Upper lobe of right lung (tissue), 1 donor: Measurements from ENCODE around the gene ULK2. TPM values are rescaled to one million over a fixed set of nuclear protein-coding genes. Genes with fewer than 3 reads are reported as not detected.

ENCODE experiments used
- ATAC-seq: fragments of 200-7000 bp; cut with Tn5 transposase; one replicate; pipeline ENCODE4 v1.9.1; 2020; ENCODE audit warnings: mild to moderate bottlenecking, moderate library complexity
- DNase-seq: peaks from one replicate; pipeline ENCODE4 v3.0.0-alpha.2; 2020
- H3K27ac ChIP-seq: fragments of 200-600 bp; one replicate; pipeline ENCODE4 v1.8.0; 2022
- H3K27me3 ChIP-seq: fragments of 200-600 bp; one replicate; pipeline ENCODE4 v1.8.0; 2022; ENCODE audit warnings: mild to moderate bottlenecking
- H3K36me3 ChIP-seq: fragments of 200-600 bp; one replicate; pipeline ENCODE4 v1.8.0; 2022
- H3K4me1 ChIP-seq: fragments of 200-600 bp; one replicate; pipeline ENCODE4 v1.8.0; 2022
- H3K4me3 ChIP-seq: fragments of 200-600 bp; one replicate; pipeline ENCODE4 v1.8.0; 2022; ENCODE audit warnings: mild to moderate bottlenecking
- H3K9me3 ChIP-seq: fragments of 200-600 bp; one replicate; pipeline ENCODE4 v1.8.0; 2022
- CTCF ChIP-seq: fragments of 200-600 bp; IDR thresholded peaks from one replicate; pipeline ENCODE4 v1.8.0; 2022; ENCODE audit warnings: antibody characterized with exemption
- intact Hi-C: fragments of 100-400 bp; cut with DNase I; formaldehyde crosslinking; loops from one replicate; pipeline ENCODE4 v1.11.0; 2022
- total RNA-seq: library from RNA; stranded (reverse); fragmentation: NEBNext Ultra II Directional; extraction: Animal tissue kit (Norgen Biotek cat#: 25700); gene quantifications from one replicate; pipeline ENCODE4 v1.2.1, GENCODE V29; 2021
- donor health status: DM: no; HTN: yes; CAD: no; lungs with severe emphysema.

The ULK2 gene
- total RNA-seq, 1 donor from 2014 or later: 30.8 TPM

DNA sequence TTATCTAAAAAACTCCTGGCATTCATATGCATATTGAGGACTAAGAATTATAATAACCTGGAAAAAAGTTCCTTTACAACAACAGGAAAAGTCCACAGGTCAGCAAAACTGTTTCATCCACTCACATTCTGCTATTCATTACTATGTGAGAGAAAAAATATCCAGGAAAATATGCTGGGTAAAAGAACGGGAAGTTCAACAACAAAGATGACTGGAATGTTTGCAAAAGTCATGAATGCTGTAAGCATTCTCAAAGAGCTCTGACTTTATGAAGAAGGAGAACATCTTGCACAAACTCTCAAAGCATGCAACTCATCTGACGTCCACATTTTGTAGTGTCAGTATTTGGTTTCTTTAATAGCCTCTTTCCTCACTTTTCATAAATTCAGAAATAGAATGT, 62.7 kb downstream of the ULK2 start:
- Histone ChIP-seq H3K27me3 (no peaks in the 10 kb centered on the region), H3K4me3 (no peak overlapping the region), H3K36me3 (peaks cover 46% of the 10 kb centered on the region), H3K4me1 (no peaks in the 10 kb centered on the region), H3K27ac (no peak overlapping the region), H3K9me3 (no peaks in the 10 kb centered on the region)
- DNase-seq (no peak), ATAC-seq (peak; percentile 45)
- intact Hi-C loops: no loop called here
- no peak for TF ChIP-seq CTCF

DNA sequence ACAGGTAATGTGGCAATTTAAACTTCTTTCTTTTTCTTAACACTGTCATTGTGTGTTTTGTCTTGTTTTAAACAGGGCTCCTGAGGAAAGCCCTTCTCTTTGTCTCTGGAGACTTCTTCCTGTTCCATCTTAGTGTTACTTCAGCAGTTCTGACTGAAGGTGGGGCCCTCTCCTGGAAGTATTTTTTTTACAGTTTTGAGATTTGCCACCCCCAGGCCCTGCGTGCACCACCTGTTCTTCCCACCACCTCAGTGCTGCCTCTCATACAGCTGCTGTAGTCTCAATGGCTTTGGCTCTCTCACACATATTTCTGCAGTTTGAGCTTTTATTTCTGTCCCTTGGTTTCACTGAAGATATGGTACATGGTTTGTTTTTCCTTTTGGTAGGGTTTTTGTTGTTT, 67.2 kb downstream of the ULK2 start:
- peaks cover 63% of the 10 kb centered on the region for H3K36me3 ChIP-seq
- H3K4me3 ChIP-seq: no peak overlapping the region
- H3K27me3 ChIP-seq: no peaks in the 10 kb centered on the region
- no peak for ATAC-seq
- H3K27ac ChIP-seq: no peak overlapping the region
- H3K9me3 ChIP-seq: no peaks in the 10 kb centered on the region
- no peaks in the 10 kb centered on the region for H3K4me1 ChIP-seq
- no peak for DNase-seq
- TF ChIP-seq CTCF: no peak
- intact Hi-C loops: no loop called here

DNA sequence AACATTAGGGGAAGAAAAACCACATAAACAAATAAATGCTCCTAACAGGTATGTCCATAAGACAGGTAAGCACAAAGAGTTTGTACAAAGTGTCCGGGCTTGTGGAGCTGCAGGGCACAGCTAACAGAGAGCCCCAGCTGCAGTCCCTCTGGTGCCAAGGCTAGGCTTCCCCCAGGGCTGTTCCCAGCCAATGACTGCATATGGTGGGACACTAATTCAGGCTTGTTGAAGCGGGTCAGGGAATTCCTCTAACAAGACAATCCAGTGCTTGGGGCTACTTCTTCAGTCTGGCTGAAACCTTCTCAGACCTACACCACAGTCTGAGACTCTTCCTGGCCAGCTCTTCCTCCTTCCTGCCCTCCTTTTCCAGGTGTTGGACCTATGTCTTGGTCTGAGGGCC, 67.9 kb downstream of the ULK2 start:
- Histone ChIP-seq H3K27me3 (no peaks in the 10 kb centered on the region), H3K4me1 (no peaks in the 10 kb centered on the region), H3K36me3 (peaks cover 71% of the 10 kb centered on the region), H3K4me3 (no peak overlapping the region), H3K27ac (no peak overlapping the region), H3K9me3 (no peaks in the 10 kb centered on the region)
- intact Hi-C loops: no loop called here
- DNase-seq: no peak
- TF ChIP-seq CTCF: no peak
- no peak for ATAC-seq

GRCh38 chr17:19796457-19796856, 71.3 kb downstream of the ULK2 start:
- DNase-seq (no peak), ATAC-seq (no peak)
- no peak for TF ChIP-seq CTCF
- H3K27me3 ChIP-seq: no peaks in the 10 kb centered on the region
- H3K27ac ChIP-seq: no peak overlapping the region
- H3K36me3 ChIP-seq: peaks cover 91% of the 10 kb centered on the region
- no peak overlapping the region for H3K4me3 ChIP-seq
- H3K9me3 ChIP-seq: no peaks in the 10 kb centered on the region
- H3K4me1 ChIP-seq: no peaks in the 10 kb centered on the region
- intact Hi-C loops: no loop called here

DNA sequence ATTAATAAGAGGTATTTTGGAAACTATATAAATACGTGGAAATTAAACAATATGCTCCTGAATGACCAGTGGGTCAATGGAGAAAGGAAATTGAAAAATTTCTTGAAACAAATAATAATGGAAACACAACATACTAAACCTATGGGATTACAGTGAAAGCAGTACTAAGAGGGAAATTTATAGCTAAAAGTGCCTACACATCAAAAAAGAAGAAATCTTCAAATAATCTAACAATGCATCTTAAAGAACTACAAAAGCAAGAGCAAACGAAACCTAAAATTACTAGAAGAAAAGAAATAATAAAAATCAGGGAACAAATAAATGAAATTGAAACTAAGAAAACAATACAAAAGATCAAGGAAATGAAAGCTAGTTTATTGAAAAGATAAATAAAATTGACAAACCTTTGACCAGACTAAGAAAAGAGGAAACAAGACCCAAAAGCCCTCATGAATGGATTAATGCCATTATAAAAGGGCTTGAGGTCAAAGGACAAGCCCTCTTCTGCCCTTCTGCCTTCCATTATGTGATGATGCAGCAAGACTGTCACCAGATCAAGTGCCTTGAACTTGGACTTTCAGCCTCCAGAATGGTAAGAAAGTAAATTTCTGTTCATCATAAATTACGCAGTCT, 75.7 kb downstream of the ULK2 start:
- no peak overlapping the region for H3K27ac ChIP-seq
- H3K4me1 ChIP-seq: no peaks in the 10 kb centered on the region
- intact Hi-C loops: no loop called here
- DNase-seq: no peak
- H3K36me3 ChIP-seq: peaks cover 94% of the 10 kb centered on the region
- H3K9me3 ChIP-seq: no peaks in the 10 kb centered on the region
- H3K4me3 ChIP-seq: no peak overlapping the region
- peak; percentile 31 for ATAC-seq
- no peak for TF ChIP-seq CTCF
- H3K27me3 ChIP-seq: no peaks in the 10 kb centered on the region
